HEK293 (cell line): ENCODE data around the gene B4GALT7.

Source experiments
- CTCF ChIA-PET: fragments of 350-600 bp; formaldehyde crosslinking; extraction: SDS; loops from one replicate; lab custom pipeline; 2021; ENCODE audit warnings: antibody characterized with exemption; lab: Yijun Ruan, JAX
- POLR2A ChIA-PET: fragments of 300-600 bp; formaldehyde crosslinking; extraction: SDS; loops from one replicate; lab custom pipeline; 2020; ENCODE audit warnings: antibody characterized with exemption, inconsistent platforms; lab: Yijun Ruan, JAX
- H3K27ac ChIP-seq: fragments of 200-500 bp; sonication (Bioruptor generic); 2 replicates; pipeline ENCODE4 v1.5.1; 2014; ENCODE audit warnings: low read depth, low read length, control low read depth, inconsistent platforms; ENCODE audit errors: extremely low read depth
- H3K36me3 ChIP-seq, 2 experiments: fragments of 200-500 bp in 1 of 2; sonication (Bioruptor generic) in 1 of 2; 1 replicate in 1 of 2; 2 replicates in 1 of 2; pipeline ENCODE4 v1.5.1; 2014 to 2017; ENCODE audit warnings: inconsistent platforms in 2 of 2, low read length in 2 of 2; ENCODE audit not compliant: control insufficient read depth in 2 of 2, insufficient read depth in 1 of 2
- H3K4me1 ChIP-seq: fragments of 200-500 bp; sonication (Bioruptor generic); 2 replicates; pipeline ENCODE4 v1.5.1; 2014; ENCODE audit warnings: mild to moderate bottlenecking, low read length, inconsistent platforms; ENCODE audit not compliant: control insufficient read depth, insufficient read depth
- H3K4me3 ChIP-seq: 2 replicates; pipeline ENCODE4 v1.5.1; 2011; ENCODE audit warnings: low read depth, mild to moderate bottlenecking, control low read depth, low read length, moderate library complexity
- H3K9me3 ChIP-seq: fragments of 200-500 bp; sonication (Bioruptor generic); 2 replicates; pipeline ENCODE4 v1.5.1; 2014; ENCODE audit warnings: low read depth, low read length, inconsistent platforms; ENCODE audit not compliant: control insufficient read depth, insufficient read depth
- KLF16 ChIP-seq: fragments of 450-650 bp; formaldehyde crosslinking; IDR thresholded peaks from 2 replicates; pipeline ENCODE4 v1.5.1; 2017; ENCODE audit warnings: missing biosample characterization, missing genetic modification characterization
- MZF1 ChIP-seq: fragments of 450-650 bp; formaldehyde crosslinking; IDR thresholded peaks from 2 replicates; pipeline ENCODE4 v1.5.1; 2017; ENCODE audit warnings: missing biosample characterization, missing genetic modification characterization, borderline replicate concordance
- TRIM28 ChIP-seq: IDR thresholded peaks from 2 replicates; pipeline ENCODE4 v1.6.1; 2011; ENCODE audit warnings: low read length, control low read depth, borderline replicate concordance
- YY2 ChIP-seq: fragments of 450-650 bp; formaldehyde crosslinking; IDR thresholded peaks from 2 replicates; pipeline ENCODE4 v1.5.1; 2016; ENCODE audit warnings: missing biosample characterization, missing genetic modification characterization
- ZNF121 ChIP-seq: fragments of 450-650 bp; formaldehyde crosslinking; IDR thresholded peaks from 2 replicates; pipeline ENCODE4 v1.5.1; 2016; ENCODE audit warnings: missing biosample characterization, missing genetic modification characterization
- ZNF169 ChIP-seq: fragments of 450-650 bp; formaldehyde crosslinking; IDR thresholded peaks from 2 replicates; pipeline ENCODE4 v1.5.1; 2016; ENCODE audit warnings: missing biosample characterization, missing genetic modification characterization
- ZNF223 ChIP-seq: fragments of 450-650 bp; formaldehyde crosslinking; IDR thresholded peaks from 2 replicates; pipeline ENCODE4 v1.5.1; 2016; ENCODE audit warnings: missing biosample characterization, missing genetic modification characterization
- ZNF37A ChIP-seq: fragments of 450-650 bp; IDR thresholded peaks from 2 replicates; pipeline ENCODE4 v1.5.1; 2018; ENCODE audit warnings: missing biosample characterization, missing genetic modification characterization
- ZNF473 ChIP-seq: fragments of 450-650 bp; formaldehyde crosslinking; IDR thresholded peaks from 2 replicates; pipeline ENCODE4 v1.5.1; 2017; ENCODE audit warnings: missing biosample characterization, missing genetic modification characterization
- ZNF48 ChIP-seq: fragments of 450-650 bp; formaldehyde crosslinking; IDR thresholded peaks from 2 replicates; pipeline ENCODE4 v1.5.1; 2016; ENCODE audit warnings: missing biosample characterization, missing genetic modification characterization
- ZNF501 ChIP-seq: fragments of 450-650 bp; formaldehyde crosslinking; IDR thresholded peaks from 2 replicates; pipeline ENCODE4 v1.5.1; 2016; ENCODE audit warnings: missing biosample characterization, missing genetic modification characterization
- ZNF548 ChIP-seq: fragments of 450-650 bp; formaldehyde crosslinking; IDR thresholded peaks from 2 replicates; pipeline ENCODE4 v1.5.1; 2016; ENCODE audit warnings: missing biosample characterization, missing genetic modification characterization
- ZNF664 ChIP-seq: fragments of 450-650 bp; formaldehyde crosslinking; IDR thresholded peaks from 2 replicates; pipeline ENCODE4 v1.5.1; 2016; ENCODE audit warnings: missing biosample characterization, missing genetic modification characterization
- ZNF701 ChIP-seq: fragments of 450-650 bp; formaldehyde crosslinking; IDR thresholded peaks from 2 replicates; pipeline ENCODE4 v1.5.1; 2016; ENCODE audit warnings: missing biosample characterization, missing genetic modification characterization
- ZNF76 ChIP-seq: fragments of 450-650 bp; formaldehyde crosslinking; IDR thresholded peaks from 2 replicates; pipeline ENCODE4; 2016; ENCODE audit warnings: low read depth, missing biosample characterization, missing genetic modification characterization, borderline replicate concordance
- ZNF768 ChIP-seq: fragments of 450-650 bp; formaldehyde crosslinking; IDR thresholded peaks from 2 replicates; pipeline ENCODE4 v1.5.1; 2018; ENCODE audit warnings: missing biosample characterization, mild to moderate bottlenecking, missing genetic modification characterization
- ZNF792 ChIP-seq: fragments of 450-650 bp; formaldehyde crosslinking; IDR thresholded peaks from 2 replicates; pipeline ENCODE4 v1.5.1; 2016; ENCODE audit warnings: missing biosample characterization, missing genetic modification characterization
- ZSCAN16 ChIP-seq: fragments of 450-650 bp; formaldehyde crosslinking; IDR thresholded peaks from 2 replicates; pipeline ENCODE4 v1.5.1; 2016; ENCODE audit warnings: missing biosample characterization, missing genetic modification characterization
- ZSCAN23 ChIP-seq: fragments of 450-650 bp; formaldehyde crosslinking; IDR thresholded peaks from 2 replicates; pipeline ENCODE4 v1.5.1; 2016; ENCODE audit warnings: missing biosample characterization, missing genetic modification characterization
- TF ChIP-seq, protein P1 (sequence below): fragments of 450-650 bp; formaldehyde crosslinking; IDR thresholded peaks from 2 replicates; pipeline ENCODE4 v1.5.1; 2017; ENCODE audit warnings: missing biosample characterization, missing genetic modification characterization
- TF ChIP-seq, protein P2 (sequence below): fragments of 450-650 bp; IDR thresholded peaks from 2 replicates; pipeline ENCODE4 v1.5.1; 2018; ENCODE audit warnings: missing biosample characterization, missing genetic modification characterization
- TF ChIP-seq, protein P3 (sequence below): fragments of 450-650 bp; formaldehyde crosslinking; IDR thresholded peaks from 2 replicates; pipeline ENCODE4 v1.5.1; 2016; ENCODE audit warnings: missing biosample characterization, missing genetic modification characterization

B4GALT7 gene

DNA sequence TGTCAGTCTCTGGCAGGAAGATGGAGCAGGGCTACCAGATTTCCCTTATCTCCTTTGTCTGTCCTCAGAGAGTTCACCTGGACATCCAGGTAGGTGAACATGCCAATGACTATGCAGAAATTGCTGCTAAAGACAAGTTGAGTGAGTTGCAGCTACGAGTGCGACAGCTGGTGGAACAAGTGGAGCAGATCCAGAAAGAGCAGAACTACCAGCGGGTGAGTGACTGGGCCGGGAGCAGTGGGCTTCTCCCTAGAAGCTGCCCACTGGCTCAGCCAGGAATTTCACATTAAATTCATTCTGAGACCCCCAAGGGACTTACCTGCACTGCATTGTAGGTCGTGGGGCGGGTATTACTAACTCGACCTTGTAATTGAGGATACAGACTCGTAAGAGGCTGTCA is 5.9 kb upstream of the B4GALT7 start (continued):
- TF ChIP-seq, protein P1, sequence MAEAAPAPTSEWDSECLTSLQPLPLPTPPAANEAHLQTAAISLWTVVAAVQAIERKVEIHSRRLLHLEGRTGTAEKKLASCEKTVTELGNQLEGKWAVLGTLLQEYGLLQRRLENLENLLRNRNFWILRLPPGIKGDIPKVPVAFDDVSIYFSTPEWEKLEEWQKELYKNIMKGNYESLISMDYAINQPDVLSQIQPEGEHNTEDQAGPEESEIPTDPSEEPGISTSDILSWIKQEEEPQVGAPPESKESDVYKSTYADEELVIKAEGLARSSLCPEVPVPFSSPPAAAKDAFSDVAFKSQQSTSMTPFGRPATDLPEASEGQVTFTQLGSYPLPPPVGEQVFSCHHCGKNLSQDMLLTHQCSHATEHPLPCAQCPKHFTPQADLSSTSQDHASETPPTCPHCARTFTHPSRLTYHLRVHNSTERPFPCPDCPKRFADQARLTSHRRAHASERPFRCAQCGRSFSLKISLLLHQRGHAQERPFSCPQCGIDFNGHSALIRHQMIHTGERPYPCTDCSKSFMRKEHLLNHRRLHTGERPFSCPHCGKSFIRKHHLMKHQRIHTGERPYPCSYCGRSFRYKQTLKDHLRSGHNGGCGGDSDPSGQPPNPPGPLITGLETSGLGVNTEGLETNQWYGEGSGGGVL (tag by site-specific recombination): no peak
- TF ChIP-seq ZNF223 (tag by site-specific recombination): no peak
- no peak for TF ChIP-seq ZNF473 (tag by site-specific recombination)
- no peak for TF ChIP-seq KLF16 (tag by site-specific recombination)
- TF ChIP-seq ZNF792: no peak
- no peak for TF ChIP-seq ZNF37A
- no peak for TF ChIP-seq ZNF169 (tag by site-specific recombination)
- TF ChIP-seq ZNF76 (tag by site-specific recombination): no peak
- no peak for TF ChIP-seq ZNF121 (tag by site-specific recombination)
- no peak for TF ChIP-seq MZF1 (tag by site-specific recombination)

DNA sequence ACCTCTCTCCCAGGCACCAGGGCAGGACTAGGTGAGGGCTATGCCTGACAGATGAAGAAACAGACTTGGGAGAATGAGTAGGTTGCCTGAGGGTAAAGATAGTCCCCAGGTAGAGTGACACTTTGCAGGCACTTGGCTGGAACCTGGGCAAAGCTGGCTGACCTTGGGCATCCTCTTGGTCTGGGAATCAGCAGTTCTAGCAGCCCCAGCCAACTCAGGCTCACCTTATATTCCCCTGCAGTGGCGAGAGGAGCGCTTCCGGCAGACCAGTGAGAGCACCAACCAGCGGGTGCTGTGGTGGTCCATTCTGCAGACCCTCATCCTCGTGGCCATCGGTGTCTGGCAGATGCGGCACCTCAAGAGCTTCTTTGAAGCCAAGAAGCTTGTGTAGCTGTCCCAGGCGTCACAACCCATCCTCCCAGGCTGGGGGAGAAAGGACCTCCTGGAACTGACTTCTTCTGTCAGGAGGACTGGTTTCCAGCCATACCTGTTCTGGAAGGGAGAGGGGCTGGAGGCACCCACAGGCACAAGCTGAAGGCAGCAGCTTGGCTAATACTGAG is 4.8 kb upstream of the B4GALT7 start:
- TF ChIP-seq ZSCAN23: no peak
- no peak for TF ChIP-seq YY2
- TF ChIP-seq TRIM28: no peak
- TF ChIP-seq, protein P2, sequence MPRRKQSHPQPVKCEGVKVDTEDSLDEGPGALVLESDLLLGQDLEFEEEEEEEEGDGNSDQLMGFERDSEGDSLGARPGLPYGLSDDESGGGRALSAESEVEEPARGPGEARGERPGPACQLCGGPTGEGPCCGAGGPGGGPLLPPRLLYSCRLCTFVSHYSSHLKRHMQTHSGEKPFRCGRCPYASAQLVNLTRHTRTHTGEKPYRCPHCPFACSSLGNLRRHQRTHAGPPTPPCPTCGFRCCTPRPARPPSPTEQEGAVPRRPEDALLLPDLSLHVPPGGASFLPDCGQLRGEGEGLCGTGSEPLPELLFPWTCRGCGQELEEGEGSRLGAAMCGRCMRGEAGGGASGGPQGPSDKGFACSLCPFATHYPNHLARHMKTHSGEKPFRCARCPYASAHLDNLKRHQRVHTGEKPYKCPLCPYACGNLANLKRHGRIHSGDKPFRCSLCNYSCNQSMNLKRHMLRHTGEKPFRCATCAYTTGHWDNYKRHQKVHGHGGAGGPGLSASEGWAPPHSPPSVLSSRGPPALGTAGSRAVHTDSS (tag by site-specific recombination): no peak
- TF ChIP-seq, protein P3, sequence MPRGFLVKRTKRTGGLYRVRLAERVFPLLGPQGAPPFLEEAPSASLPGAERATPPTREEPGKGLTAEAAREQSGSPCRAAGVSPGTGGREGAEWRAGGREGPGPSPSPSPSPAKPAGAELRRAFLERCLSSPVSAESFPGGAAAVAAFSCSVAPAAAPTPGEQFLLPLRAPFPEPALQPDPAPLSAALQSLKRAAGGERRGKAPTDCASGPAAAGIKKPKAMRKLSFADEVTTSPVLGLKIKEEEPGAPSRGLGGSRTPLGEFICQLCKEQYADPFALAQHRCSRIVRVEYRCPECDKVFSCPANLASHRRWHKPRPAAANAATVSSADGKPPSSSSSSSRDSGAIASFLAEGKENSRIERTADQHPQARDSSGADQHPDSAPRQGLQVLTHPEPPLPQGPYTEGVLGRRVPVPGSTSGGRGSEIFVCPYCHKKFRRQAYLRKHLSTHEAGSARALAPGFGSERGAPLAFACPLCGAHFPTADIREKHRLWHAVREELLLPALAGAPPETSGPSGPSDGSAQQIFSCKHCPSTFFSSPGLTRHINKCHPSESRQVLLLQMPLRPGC: no peak
- TF ChIP-seq ZNF664 (tag by site-specific recombination): no peak
- no peak for TF ChIP-seq ZNF501 (tag by site-specific recombination)
- no peak for TF ChIP-seq ZSCAN16 (tag by site-specific recombination)
- TF ChIP-seq ZNF701 (tag by site-specific recombination): no peak
- no peak for TF ChIP-seq ZNF548 (tag by site-specific recombination)
- TF ChIP-seq ZNF48 (tag by site-specific recombination): no peak
- TF ChIP-seq ZNF768 (tag by site-specific recombination): no peak
- Histone ChIP-seq H3K4me1 (no peaks in the 10 kb centered on the region), H3K36me3 (peaks cover 3 to 37% of the 10 kb centered on the region in 2 experiments; a peak in 1 of 3 replicates), H3K4me3 (no peak overlapping the region), H3K27ac (no peak overlapping the region), H3K9me3 (no peaks in the 10 kb centered on the region)
- CTCF ChIA-PET: interaction anchor here (0.6 kb wide), 1 partner anchor 64 kb away, joined by 3 read pairs; no protein-coding TSS in a partner anchor
- POLR2A ChIA-PET: no interaction called here
